GM12891 (cell line): Measurements from ENCODE around the gene ATP6V1G1.

Experiments
- POLR2A ChIP-seq: IDR thresholded peaks from 2 replicates; pipeline ENCODE4 v1.6.1; 2011; ENCODE audit warnings: low read depth, low read length, control low read depth
- TAF1 ChIP-seq: IDR thresholded peaks from 2 replicates; pipeline ENCODE4 v1.6.1; 2011; ENCODE audit warnings: low read depth, low read length, control low read depth

DNA sequence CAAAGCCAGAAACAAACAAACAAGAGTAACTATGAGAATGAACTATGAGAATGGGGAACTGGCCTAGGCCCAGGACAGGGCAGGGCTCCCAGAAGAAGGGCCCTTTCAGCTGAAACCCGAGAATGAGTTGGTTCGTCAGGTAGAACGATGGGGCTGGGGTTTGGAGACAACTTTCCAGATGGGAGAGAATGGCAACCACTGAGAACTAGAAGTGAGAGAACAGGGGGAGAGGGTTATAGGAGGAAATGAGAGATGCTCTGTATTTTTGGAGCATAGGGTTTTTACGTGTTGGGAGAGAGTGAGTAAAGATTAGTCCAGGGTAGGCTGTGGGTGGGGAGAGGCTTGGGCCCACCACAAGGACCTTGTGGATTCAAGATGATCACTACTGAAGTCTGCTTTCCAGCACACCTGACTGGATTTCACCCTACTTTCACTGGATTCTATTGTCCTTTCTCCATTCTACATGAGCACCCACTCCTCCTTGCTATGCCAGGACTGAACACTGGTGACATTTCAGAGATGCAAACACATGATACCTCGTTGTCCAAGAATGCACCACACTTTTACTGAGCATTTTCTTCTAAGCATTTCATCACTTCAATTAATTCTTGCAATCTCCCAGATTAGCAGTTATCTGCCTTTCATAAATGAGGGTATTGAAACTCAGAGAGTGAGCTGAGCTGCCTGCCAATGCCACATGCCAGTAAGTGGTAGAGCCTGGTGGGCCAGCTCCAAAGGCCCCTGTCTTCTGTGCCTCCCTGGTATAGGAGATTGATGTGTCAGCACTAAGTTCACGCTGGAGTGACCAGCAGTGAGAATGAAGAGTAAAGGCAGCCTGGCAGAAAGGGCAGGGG, 20.3 kb downstream of the ATP6V1G1 start:
- TF ChIP-seq TAF1 = no peak
- no peak for TF ChIP-seq POLR2A
